Erythroblast (primary cell): ENCODE data around the gene PBX1.

Experiments
- GATA1 ChIP-seq: IDR thresholded peaks from 2 replicates; pipeline ENCODE4 v1.6.1; 2011; ENCODE audit warnings: low read depth, mild to moderate bottlenecking, control low read depth, low read length, moderate library complexity
- POLR2A ChIP-seq: IDR thresholded peaks from 2 replicates; pipeline ENCODE4 v1.6.1; 2011; ENCODE audit warnings: mild to moderate bottlenecking, low read length

GRCh38 chr1:164867590-164867989 is 308.6 kb downstream of the PBX1 start:
- TF ChIP-seq POLR2A (no peak), GATA1 (no peak)
